Endodermal cell (in vitro differentiated cells): ENCODE measurements around the gene PERCC1. TPM values are rescaled to one million over a fixed set of nuclear protein-coding genes. Genes with fewer than 3 reads are reported as not detected.

Experiments
- DNase-seq: peaks from one replicate; pipeline ENCODE4 v3.0.0-alpha.2; 2017
- H3K27ac ChIP-seq: 2 replicates; pipeline ENCODE4 v1.5.1; 2013; ENCODE audit warnings: mild to moderate bottlenecking, low read depth, low read length, moderate library complexity
- H3K27me3 ChIP-seq: 2 replicates; pipeline ENCODE4 v1.6.1; 2013; ENCODE audit warnings: mild to moderate bottlenecking, low read length, moderate library complexity; ENCODE audit not compliant: insufficient read depth, control insufficient read depth, poor library complexity, severe bottlenecking
- H3K36me3 ChIP-seq: 2 replicates; pipeline ENCODE4 v1.7.0; 2013; ENCODE audit warnings: mild to moderate bottlenecking, low read length, moderate library complexity; ENCODE audit not compliant: control insufficient read depth, insufficient read depth
- H3K4me1 ChIP-seq: one replicate; pipeline ENCODE4 v1.7.0; 2013; ENCODE audit warnings: low read length; ENCODE audit not compliant: control insufficient read depth, insufficient read depth
- H3K4me3 ChIP-seq: 2 replicates; pipeline ENCODE4 v1.5.1; 2013; ENCODE audit warnings: mild to moderate bottlenecking, low read length, moderate library complexity
- H3K9ac ChIP-seq: 2 replicates; pipeline ENCODE4 v1.6.1; 2013; ENCODE audit warnings: mild to moderate bottlenecking, low read length, moderate library complexity; ENCODE audit not compliant: poor library complexity, severe bottlenecking; ENCODE audit errors: extremely low read depth
- H3K9me3 ChIP-seq: 2 replicates; pipeline ENCODE4 v1.6.1; 2013; ENCODE audit warnings: mild to moderate bottlenecking, low read length, moderate library complexity; ENCODE audit not compliant: control insufficient read depth
- H3K27ac Mint-ChIP-seq: 2 replicates; pipeline ENCODE4 v1.8.0; 2020; ENCODE audit warnings: mixed read lengths
- H3K27me3 Mint-ChIP-seq: 2 replicates; pipeline ENCODE4 v1.8.0; 2021; ENCODE audit warnings: mild to moderate bottlenecking, mixed read lengths; ENCODE audit not compliant: insufficient read depth
- H3K36me3 Mint-ChIP-seq: 2 replicates; pipeline ENCODE4 v1.8.0; 2020; ENCODE audit warnings: low read depth, mixed read lengths
- H3K4me1 Mint-ChIP-seq: 2 replicates; pipeline ENCODE4 v1.8.0; 2020; ENCODE audit warnings: mixed read lengths
- H3K4me3 Mint-ChIP-seq: 2 replicates; pipeline ENCODE4 v1.8.0; 2020; ENCODE audit warnings: mild to moderate bottlenecking, moderate library complexity, mixed read lengths
- H3K9me3 Mint-ChIP-seq: 2 replicates; pipeline ENCODE4 v1.8.0; 2020; ENCODE audit warnings: mild to moderate bottlenecking, mixed read lengths
- CTCF ChIP-seq: fragments of 200-600 bp; sonication (generic); conservative IDR thresholded peaks from 2 replicates; pipeline ENCODE4 v1.5.0; 2021; ENCODE audit warnings: antibody characterized with exemption, mild to moderate bottlenecking
- WGBS, 2 experiments: methylation state at CpG; one replicate each; pipeline versions ENCODE4 v1.1.5 to v1.1.7; 2013; ENCODE audit warnings: missing lambda C conversion rate in 2 of 2, mixed read lengths in 1 of 2; ENCODE audit not compliant: insufficient coverage in 1 of 2, insufficient read length in 1 of 2; 5-methylcytosine and 5-hydroxymethylcytosine counted together
- total RNA-seq, 2 donors: library from RNA; stranded (reverse); fragmentation: NEBNext Ultra II Directional in 1 of 2; extraction: Animal tissue kit (Norgen Biotek cat#: 25700) in 1 of 2; gene quantifications; 2 replicates in 1 of 2; 3 replicates in 1 of 2; pipeline ENCODE4 v1.2.1, GENCODE V29; 2021

The PERCC1 gene
- total RNA-seq, 2 donors from 2014 or later = 0.51 to 0.79 TPM

DNA sequence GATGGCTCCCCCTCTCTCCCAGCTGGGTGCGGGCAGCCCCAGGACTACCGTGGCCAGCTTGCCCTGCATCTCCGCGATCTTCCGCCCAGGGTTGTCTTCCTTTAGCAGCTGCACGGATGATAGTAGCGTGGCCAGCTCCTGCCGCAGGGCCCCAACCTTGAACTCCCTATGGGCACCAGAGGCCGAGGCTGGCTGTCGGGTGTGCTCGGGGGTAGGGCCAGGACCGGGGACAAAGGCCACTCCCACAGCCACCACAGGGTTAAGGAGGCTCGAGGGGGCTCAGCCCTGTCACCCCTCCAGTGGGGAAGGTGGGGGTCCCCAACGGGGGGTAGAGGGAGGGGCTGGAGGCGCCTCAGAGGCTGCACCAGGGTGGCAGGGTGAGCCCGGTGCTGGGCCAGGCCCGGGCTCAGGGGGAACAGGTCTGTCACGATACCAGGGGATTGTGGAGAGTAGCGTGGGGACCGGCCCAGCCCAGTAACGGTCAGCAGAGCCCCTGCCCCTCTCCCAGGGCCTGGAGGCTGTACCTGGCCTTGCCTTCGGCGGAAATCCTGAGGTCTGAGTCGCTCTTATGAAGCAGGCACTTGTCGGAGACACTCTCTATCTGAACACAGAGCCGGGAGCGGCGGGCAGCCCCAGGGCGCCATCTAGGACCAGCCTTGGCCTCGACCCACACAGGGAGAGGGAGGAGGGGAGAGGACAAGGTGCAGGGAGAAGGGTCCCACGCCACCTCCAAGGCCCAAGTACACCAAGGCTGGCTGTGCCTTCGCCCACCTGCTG, 5.2 kb downstream of the PERCC1 start:
- H3K27ac ChIP-seq = no peak overlapping the region
- no peaks in the 10 kb centered on the region for H3K9me3 Mint-ChIP-seq
- WGBS, 2 experiments = 86 to 87% methylated on average over 22 to 32 of the region's 32 CpGs
- no peaks in the 10 kb centered on the region for H3K36me3 ChIP-seq
- H3K36me3 Mint-ChIP-seq = no peaks in the 10 kb centered on the region
- H3K4me3 ChIP-seq = no peak overlapping the region
- no peaks in the 10 kb centered on the region for H3K4me1 Mint-ChIP-seq
- H3K4me3 Mint-ChIP-seq = no peak overlapping the region
- H3K4me1 ChIP-seq = no peaks in the 10 kb centered on the region
- no peak for TF ChIP-seq CTCF
- no peak overlapping the region for H3K9ac ChIP-seq
- no peaks in the 10 kb centered on the region for H3K9me3 ChIP-seq
- peak overlapping the region; percentile 75 for H3K27ac Mint-ChIP-seq
- DNase-seq = peak; percentile 80
- H3K27me3 ChIP-seq = no peaks in the 10 kb centered on the region
- H3K27me3 Mint-ChIP-seq = no peaks in the 10 kb centered on the region

DNA sequence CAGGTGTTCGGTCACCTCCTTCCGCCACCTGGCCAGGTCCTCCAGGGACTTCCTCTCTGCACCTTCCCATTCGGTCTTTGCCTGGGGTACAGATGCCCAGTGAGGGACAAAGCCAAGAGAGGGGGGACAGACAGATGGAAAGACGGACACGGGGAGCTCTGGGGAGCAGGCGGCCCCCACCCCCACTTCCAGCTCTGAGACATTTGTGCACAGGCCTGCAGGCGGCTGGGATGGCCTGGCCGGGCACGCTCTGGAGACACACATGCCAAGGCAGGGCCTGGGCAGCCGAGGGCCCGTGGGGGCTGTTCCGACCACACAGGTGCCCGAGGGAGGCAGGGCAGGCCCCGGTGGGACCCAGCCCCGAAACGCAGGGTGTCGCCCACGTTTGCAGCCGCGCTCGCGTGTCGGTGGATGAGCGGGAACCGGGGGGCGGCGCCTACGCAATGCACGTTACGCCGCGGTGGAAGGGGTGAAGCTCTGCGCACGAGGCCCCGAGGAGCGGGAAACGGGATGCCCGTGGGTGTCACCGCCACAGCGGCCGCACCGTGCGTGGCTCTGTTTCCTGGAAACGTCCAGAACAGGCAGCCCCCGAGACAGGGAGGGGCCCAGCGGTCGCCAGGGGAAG, 6.0 kb downstream of the PERCC1 start:
- Histone ChIP-seq H3K27ac (no peak overlapping the region), H3K36me3 (no peaks in the 10 kb centered on the region), H3K9ac (no peak overlapping the region), H3K4me3 (no peak overlapping the region), H3K27me3 (no peaks in the 10 kb centered on the region), H3K9me3 (no peaks in the 10 kb centered on the region), H3K4me1 (no peaks in the 10 kb centered on the region)
- H3K36me3 Mint-ChIP-seq = no peaks in the 10 kb centered on the region
- H3K4me1 Mint-ChIP-seq = no peaks in the 10 kb centered on the region
- no peak for DNase-seq
- H3K9me3 Mint-ChIP-seq = no peaks in the 10 kb centered on the region
- no peak overlapping the region for H3K27ac Mint-ChIP-seq
- 88 to 92% methylated on average over 29 to 47 of the region's 47 CpGs for WGBS, 2 experiments
- no peak for TF ChIP-seq CTCF
- no peaks in the 10 kb centered on the region for H3K27me3 Mint-ChIP-seq
- no peak overlapping the region for H3K4me3 Mint-ChIP-seq

GRCh38 chr16:1437606-1438005, 6.7 kb downstream of the PERCC1 start:
- Histone ChIP-seq H3K9ac (no peak overlapping the region), H3K27ac (no peak overlapping the region), H3K9me3 (no peaks in the 10 kb centered on the region), H3K27me3 (no peaks in the 10 kb centered on the region), H3K4me3 (no peak overlapping the region), H3K36me3 (no peaks in the 10 kb centered on the region), H3K4me1 (no peaks in the 10 kb centered on the region)
- H3K36me3 Mint-ChIP-seq = no peaks in the 10 kb centered on the region
- TF ChIP-seq CTCF = no peak
- WGBS, 2 experiments = 92 to 100% methylated on average over 7 to 22 of the region's 22 CpGs
- DNase-seq = no peak
- no peak overlapping the region for H3K4me3 Mint-ChIP-seq
- H3K9me3 Mint-ChIP-seq = no peaks in the 10 kb centered on the region
- no peaks in the 10 kb centered on the region for H3K4me1 Mint-ChIP-seq
- no peak overlapping the region for H3K27ac Mint-ChIP-seq
- H3K27me3 Mint-ChIP-seq = no peaks in the 10 kb centered on the region
